ENCODE measurements around the gene RAI1.

- TF ChIP-seq, protein P1, sequence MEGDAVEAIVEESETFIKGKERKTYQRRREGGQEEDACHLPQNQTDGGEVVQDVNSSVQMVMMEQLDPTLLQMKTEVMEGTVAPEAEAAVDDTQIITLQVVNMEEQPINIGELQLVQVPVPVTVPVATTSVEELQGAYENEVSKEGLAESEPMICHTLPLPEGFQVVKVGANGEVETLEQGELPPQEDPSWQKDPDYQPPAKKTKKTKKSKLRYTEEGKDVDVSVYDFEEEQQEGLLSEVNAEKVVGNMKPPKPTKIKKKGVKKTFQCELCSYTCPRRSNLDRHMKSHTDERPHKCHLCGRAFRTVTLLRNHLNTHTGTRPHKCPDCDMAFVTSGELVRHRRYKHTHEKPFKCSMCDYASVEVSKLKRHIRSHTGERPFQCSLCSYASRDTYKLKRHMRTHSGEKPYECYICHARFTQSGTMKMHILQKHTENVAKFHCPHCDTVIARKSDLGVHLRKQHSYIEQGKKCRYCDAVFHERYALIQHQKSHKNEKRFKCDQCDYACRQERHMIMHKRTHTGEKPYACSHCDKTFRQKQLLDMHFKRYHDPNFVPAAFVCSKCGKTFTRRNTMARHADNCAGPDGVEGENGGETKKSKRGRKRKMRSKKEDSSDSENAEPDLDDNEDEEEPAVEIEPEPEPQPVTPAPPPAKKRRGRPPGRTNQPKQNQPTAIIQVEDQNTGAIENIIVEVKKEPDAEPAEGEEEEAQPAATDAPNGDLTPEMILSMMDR (IDR thresholded peaks at IDR 0.05): no peak
- no peak for TF ChIP-seq POLR2A (IDR thresholded peaks at IDR 0.05)
Measured at GRCh38 chr17:17835415-17836249, 154.4 kb downstream of the RAI1 start.
